Measurements from ENCODE around the gene ANKRD28. TPM values are rescaled to one million over a fixed set of nuclear protein-coding genes. Genes with fewer than 3 reads are reported as not detected.

The ANKRD28 gene
- 74.8 and 102 TPM in 2 replicates for polyA plus RNA-seq (2012; rRNA removed)
- polyA plus RNA-seq (2012; cell fraction: cytosol; rRNA removed): 63.3 and 73.0 TPM in 2 replicates
- 95.3 and 194 TPM in 2 replicates for polyA plus RNA-seq (2012; cell fraction: nucleus; rRNA removed)

GRCh38 chr3:15797642-15798303 lies at the start of gene ANKRD28:
TSS of gene ANKRD28 (minus strand) at chr3:15797979. CDS start at chr3:15796521, 1,458 bp downstream.
- Histone ChIP-seq H3K9me2 (no peaks in the 10 kb centered on the region), H3K4me2 (peak within 1 kb of the TSS; percentile 69), H2AFZ (ENCODE audit: low read depth) (no peak within 1 kb of the TSS), H3K27me3 (ENCODE audit: insufficient read depth) (no peaks in the 10 kb centered on the region), H3K9me3 (no peaks in the 10 kb centered on the region), H3K9ac (peak within 1 kb of the TSS; percentile 99), H3K27ac (ENCODE audit: low read depth in 2 of 2, low read length in 1 of 2) (peak within 1 kb of the TSS; percentile 88 to 100), H3K36me3 (replicated peaks in 1 of 2; ENCODE audit: control insufficient read depth in 1 of 2, insufficient read depth in 2 of 2, low read length in 1 of 2) (peaks cover 10 to 22% of the 10 kb centered on the region in 2 experiments), H3K4me3 (ENCODE audit: low read depth in 2 of 2, low read length in 1 of 2) (peak within 1 kb of the TSS; percentile 65 to 79), H3F3A (replicated peaks; ENCODE audit: insufficient read depth) (peaks cover 35% of the 10 kb centered on the region), H4K20me1 (ENCODE audit: insufficient read depth) (peaks cover 6% of the 10 kb centered on the region; the same call in 1 of the 2 replicates), H3K4me1 (ENCODE audit: control insufficient read depth in 1 of 2, insufficient read depth in 2 of 2, low read depth in 1 of 2, low read length in 1 of 2) (peaks cover 15 to 24% of the 10 kb centered on the region in 2 experiments; a peak in 3 of 4 replicates), H3K79me2 (ENCODE audit: insufficient read depth) (peaks cover 92% of the 10 kb centered on the region)
- peak; percentile 13 for DNase-seq
- ChIA-PET POLR2A (interaction anchor here (1.0 kb wide), 1 partner anchor 196 kb away, joined by 3 read pairs; the partner anchor contains the start of genes BTD and HACL1), CTCF (interaction anchor here (1.0 to 2.1 kb wide), 8 partner anchors 9 to 171 kb away, joined by 3 to 8 read pairs (median 5); no protein-coding TSS in a partner anchor)
- under 1% methylated on average over 6 of the region's 6 CpGs for WGBS (ENCODE audit: low lambda C conversion rate)
- TF ChIP-seq JUND (IDR thresholded peaks at IDR 0.05): peak; percentile 89
- no peak for TF ChIP-seq NRF1 (IDR thresholded peaks at IDR 0.05; ENCODE audit: low read depth, low read length)
- no peak for TF ChIP-seq RCOR1 (IDR thresholded peaks at IDR 0.05; ENCODE audit: low read length)
- no peak for TF ChIP-seq SMC3 (IDR thresholded peaks at IDR 0.05; ENCODE audit: low read depth, low read length)
- peak; percentile 84 for TF ChIP-seq MAX (IDR thresholded peaks at IDR 0.05; ENCODE audit: low read depth)
- TF ChIP-seq TAF1 (IDR thresholded peaks at IDR 0.05; ENCODE audit: borderline replicate concordance, low read depth, low read length): peak; percentile 94
- peak; percentile 81; the same call in 1 of the 2 replicates for TF ChIP-seq NFIC (IDR thresholded peaks at IDR 0.05; ENCODE audit: borderline replicate concordance)
- 0 out of 2 replicates have a peak, but pooled peaks have one; percentile 22 for TF ChIP-seq GABPA (IDR thresholded peaks at IDR 0.05; ENCODE audit: low read depth)
- no peak for TF ChIP-seq REST (IDR thresholded peaks at IDR 0.05; ENCODE audit: low read depth, low read length)
- TF ChIP-seq FOXJ3 (CRISPR knock-in tag; IDR thresholded peaks at IDR 0.05): no peak
- no peak for TF ChIP-seq GATA2 (CRISPR knock-in tag; IDR thresholded peaks at IDR 0.05)
- peak; percentile 11; the same call in 1 of the 2 replicates for TF ChIP-seq RAD21 (IDR thresholded peaks at IDR 0.05; ENCODE audit: low read length)
- TF ChIP-seq RFX5 (IDR thresholded peaks at IDR 0.05; ENCODE audit: low read length): no peak
- 0 out of 2 replicates have a peak, but pooled peaks have one; percentile 13 for TF ChIP-seq YY1 (IDR thresholded peaks at IDR 0.05; ENCODE audit: low read depth)
- TF ChIP-seq, protein P1, sequence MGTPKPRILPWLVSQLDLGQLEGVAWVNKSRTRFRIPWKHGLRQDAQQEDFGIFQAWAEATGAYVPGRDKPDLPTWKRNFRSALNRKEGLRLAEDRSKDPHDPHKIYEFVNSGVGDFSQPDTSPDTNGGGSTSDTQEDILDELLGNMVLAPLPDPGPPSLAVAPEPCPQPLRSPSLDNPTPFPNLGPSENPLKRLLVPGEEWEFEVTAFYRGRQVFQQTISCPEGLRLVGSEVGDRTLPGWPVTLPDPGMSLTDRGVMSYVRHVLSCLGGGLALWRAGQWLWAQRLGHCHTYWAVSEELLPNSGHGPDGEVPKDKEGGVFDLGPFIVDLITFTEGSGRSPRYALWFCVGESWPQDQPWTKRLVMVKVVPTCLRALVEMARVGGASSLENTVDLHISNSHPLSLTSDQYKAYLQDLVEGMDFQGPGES (IDR thresholded peaks at IDR 0.05; ENCODE audit: low read depth, low read length): no peak
- TF ChIP-seq EZH2phosphoT487 (IDR thresholded peaks at IDR 0.05; ENCODE audit: borderline replicate concordance, low read depth): no peak
- TF ChIP-seq FOXM1 (IDR thresholded peaks at IDR 0.05; ENCODE audit: low read depth): peak; percentile 93
- TF ChIP-seq PBX3 (IDR thresholded peaks at IDR 0.05): peak; percentile 84
- peak; percentile 91; the same call in 1 of the 2 replicates for TF ChIP-seq TEAD4 (IDR thresholded peaks at IDR 0.05; ENCODE audit: borderline replicate concordance, insufficient read depth)
- peak; percentile 59; the same call in 1 of the 2 replicates for TF ChIP-seq MXI1 (IDR thresholded peaks at IDR 0.05; ENCODE audit: low read depth, low read length)
- TF ChIP-seq POLR2AphosphoS5 (IDR thresholded peaks at IDR 0.05; ENCODE audit: low read depth, low read length): peak; percentile 96
- TF ChIP-seq EP300 (IDR thresholded peaks at IDR 0.05; ENCODE audit: borderline replicate concordance in 1 of 2, low read depth in 1 of 2, low read length in 1 of 2): peak in 1 of 2 experiments; percentile 97; a peak in 2 of 4 replicates
- TF ChIP-seq ZBTB33 (IDR thresholded peaks at IDR 0.05; ENCODE audit: borderline replicate concordance, low read depth): peak; percentile 51; the same call in 1 of the 2 replicates
- no peak for TF ChIP-seq CHD2 (IDR thresholded peaks at IDR 0.05; ENCODE audit: low read length, partially characterized antibody)
- peak; percentile 90 for TF ChIP-seq FOSL2 (IDR thresholded peaks at IDR 0.05; ENCODE audit: borderline replicate concordance, low read depth)

Measured in SK-N-SH (cell line).